Naive thymus-derived CD8-positive, alpha-beta T cell (primary cell): ENCODE data around the gene LMAN2L. TPM values are rescaled to one million over a fixed set of nuclear protein-coding genes. Genes with fewer than 3 reads are reported as not detected.
A peak's percentile ranks its signal among the peaks of the same experiment; 100 is the strongest.

Source experiments
- ATAC-seq, 2 donors: fragments of 150-1000 bp; cut with Tn5 transposase in 1 of 2; sonication (Bioruptor Pico), chemical (Tn5 transposase) in 1 of 2; 1 replicate in 1 of 2; 2 replicates in 1 of 2; pipeline ENCODE4 v1.10.0; 2021; ENCODE audit warnings: mild to moderate bottlenecking in 2 of 2, moderate library complexity in 2 of 2
- POLR2A ChIA-PET: fragments of 350-600 bp; sonication (Branson Sonifier 250); formaldehyde crosslinking; loops from one replicate; lab custom pipeline; 2021; ENCODE audit warnings: antibody characterized with exemption; lab: Charles Lee
- DNase-seq, 10 donors: peaks; one replicate each; pipeline versions ENCODE4 v3.0.0 to v3.0.0-alpha.2; 2020 to 2022
- H3K27ac Mint-ChIP-seq, 10 donors: one replicate each; pipeline ENCODE4 v1.8.0; 2020 to 2022; ENCODE audit warnings: mild to moderate bottlenecking in 10 of 10, mixed read lengths in 10 of 10, moderate library complexity in 4 of 10, inconsistent platforms in 1 of 10
- H3K27me3 Mint-ChIP-seq, 5 donors: one replicate each; pipeline ENCODE4 v1.8.0; 2021 to 2022; ENCODE audit warnings: mixed read lengths in 5 of 5
- H3K36me3 Mint-ChIP-seq, 3 donors: one replicate each; pipeline ENCODE4 v1.8.0; 2020 to 2022; ENCODE audit warnings: mixed read lengths in 3 of 3, mild to moderate bottlenecking in 2 of 3, inconsistent platforms in 1 of 3
- H3K4me1 Mint-ChIP-seq, 4 donors: one replicate each; pipeline ENCODE4 v1.8.0; 2021 to 2022; ENCODE audit warnings: mixed read lengths in 4 of 4
- H3K4me3 Mint-ChIP-seq, 10 donors: one replicate each; pipeline ENCODE4 v1.8.0; 2020 to 2022; ENCODE audit warnings: mild to moderate bottlenecking in 10 of 10, mixed read lengths in 10 of 10, moderate library complexity in 6 of 10, inconsistent platforms in 1 of 10
- H3K9me3 Mint-ChIP-seq, 9 donors: one replicate each; pipeline ENCODE4 v1.8.0; 2020 to 2022; ENCODE audit warnings: mixed read lengths in 9 of 9, mild to moderate bottlenecking in 3 of 9, inconsistent platforms in 1 of 9, moderate library complexity in 1 of 9
- polyA plus RNA-seq, 3 donors: library from polyadenylated mRNA; unstranded; fragments of 300-500 nt; fragmentation: Illumina TruSeq; gene quantifications; one replicate each; pipeline ENCODE4 v1.2.3, GENCODE V29; 2021
- total RNA-seq, 8 experiments: library from RNA in 2 of 8; stranded (reverse) in 2 of 8; gene quantifications; one replicate each; pipeline ENCODE4 v1.2.3 and lab custom pipeline; 2021 to 2026

LMAN2L gene
- total and polyA plus RNA-seq, 5 experiments from 2014 or later, result 7.4 to 21.3 (median 20.9) TPM

- DNase-seq, result no peak
- Mint-ChIP-seq H3K9me3 (no peaks in the 10 kb centered on the region), H3K27ac (no peak overlapping the region), H3K27me3 (no peaks in the 10 kb centered on the region), H3K36me3 (peaks cover 0 to 3% (median 0%) of the 10 kb centered on the region in 3 donors), H3K4me1 (peaks cover 0 to 3% (median 0%) of the 10 kb centered on the region in 4 donors), H3K4me3 (no peak overlapping the region)
- POLR2A ChIA-PET, result no interaction called here
- ATAC-seq, result no peak
Observed at GRCh38 chr2:96698221-96698861, 41.5 kb downstream of the LMAN2L start.

GRCh38 chr2:96697476-96697875 is 42.4 kb downstream of the LMAN2L start:
- DNase-seq (no peak), ATAC-seq (no peak)
- Mint-ChIP-seq H3K9me3 (no peaks in the 10 kb centered on the region), H3K27me3 (no peaks in the 10 kb centered on the region), H3K4me1 (peaks cover 0 to 3% (median 0%) of the 10 kb centered on the region in 4 donors), H3K27ac (no peak overlapping the region), H3K4me3 (no peak overlapping the region), H3K36me3 (peaks cover 0 to 3% (median 0%) of the 10 kb centered on the region in 3 donors)
- POLR2A ChIA-PET, result no interaction called here

GRCh38 chr2:96695602-96696001 is 44.3 kb downstream of the LMAN2L start:
- ATAC-seq, result no peak
- no peak for DNase-seq
- POLR2A ChIA-PET, result no interaction called here
- H3K27me3 Mint-ChIP-seq, result no peaks in the 10 kb centered on the region
- peak overlapping the region in 2 of 10 donors; percentile 17 to 19 for H3K27ac Mint-ChIP-seq
- H3K4me3 Mint-ChIP-seq, result no peak overlapping the region
- H3K36me3 Mint-ChIP-seq, result no peaks in the 10 kb centered on the region
- H3K9me3 Mint-ChIP-seq, result no peaks in the 10 kb centered on the region
- H3K4me1 Mint-ChIP-seq, result peaks cover 0 to 3% (median 0%) of the 10 kb centered on the region in 4 donors

- Mint-ChIP-seq H3K27me3 (no peaks in the 10 kb centered on the region), H3K9me3 (no peaks in the 10 kb centered on the region), H3K4me3 (no peak overlapping the region), H3K4me1 (peaks cover 0 to 3% (median 0%) of the 10 kb centered on the region in 4 donors), H3K27ac (no peak overlapping the region), H3K36me3 (no peaks in the 10 kb centered on the region)
- DNase-seq, result no peak
- POLR2A ChIA-PET, result no interaction called here
- ATAC-seq, result no peak
Observed at GRCh38 chr2:96694816-96695455, 44.9 kb downstream of the LMAN2L start.

GRCh38 chr2:96694279-96694678 is 45.6 kb downstream of the LMAN2L start:
- no peaks in the 10 kb centered on the region for H3K36me3 Mint-ChIP-seq
- peak overlapping the region in 2 of 10 donors; percentile 15 to 67 for H3K27ac Mint-ChIP-seq
- POLR2A ChIA-PET, result no interaction called here
- DNase-seq (no peak), ATAC-seq (no peak)
- H3K27me3 Mint-ChIP-seq, result no peaks in the 10 kb centered on the region
- peaks cover 0 to under 1% (median 0%) of the 10 kb centered on the region in 4 donors for H3K4me1 Mint-ChIP-seq
- H3K9me3 Mint-ChIP-seq, result no peaks in the 10 kb centered on the region
- no peak overlapping the region for H3K4me3 Mint-ChIP-seq

- DNase-seq (no peak), ATAC-seq (no peak)
- no peak overlapping the region for H3K27ac Mint-ChIP-seq
- H3K27me3 Mint-ChIP-seq, result no peaks in the 10 kb centered on the region
- no peaks in the 10 kb centered on the region for H3K4me1 Mint-ChIP-seq
- no peaks in the 10 kb centered on the region for H3K9me3 Mint-ChIP-seq
- H3K36me3 Mint-ChIP-seq, result no peaks in the 10 kb centered on the region
- no peak overlapping the region for H3K4me3 Mint-ChIP-seq
- POLR2A ChIA-PET, result no interaction called here
Observed at GRCh38 chr2:96693286-96694200, 46.3 kb downstream of the LMAN2L start.

GRCh38 chr2:96692094-96692971 is 47.5 kb downstream of the LMAN2L start:
- no peaks in the 10 kb centered on the region for H3K36me3 Mint-ChIP-seq
- H3K27me3 Mint-ChIP-seq, result peaks cover 0 to 2% (median 0%) of the 10 kb centered on the region in 5 donors
- no peak for ATAC-seq
- H3K27ac Mint-ChIP-seq, result peak overlapping the region in 1 of 10 donors; percentile 53
- no peak overlapping the region for H3K4me3 Mint-ChIP-seq
- no peaks in the 10 kb centered on the region for H3K9me3 Mint-ChIP-seq
- POLR2A ChIA-PET, result no interaction called here
- H3K4me1 Mint-ChIP-seq, result no peaks in the 10 kb centered on the region
- no peak for DNase-seq

- DNase-seq (no peak), ATAC-seq (no peak)
- Mint-ChIP-seq H3K9me3 (no peaks in the 10 kb centered on the region), H3K4me1 (no peaks in the 10 kb centered on the region), H3K4me3 (no peak overlapping the region), H3K27ac (no peak overlapping the region), H3K27me3 (peaks cover 0 to 8% (median 4%) of the 10 kb centered on the region in 5 donors), H3K36me3 (no peaks in the 10 kb centered on the region)
- POLR2A ChIA-PET, result interaction anchor here (0.6 kb wide), 1 partner anchor 73 kb away, joined by 3 read pairs; no protein-coding TSS in a partner anchor
Observed at GRCh38 chr2:96691022-96691612, 48.7 kb downstream of the LMAN2L start.

GRCh38 chr2:96690306-96691021 is 49.4 kb downstream of the LMAN2L start:
- Mint-ChIP-seq H3K27ac (no peak overlapping the region), H3K36me3 (no peaks in the 10 kb centered on the region), H3K9me3 (no peaks in the 10 kb centered on the region), H3K27me3 (peaks cover 0 to 8% (median 4%) of the 10 kb centered on the region in 5 donors), H3K4me3 (no peak overlapping the region), H3K4me1 (no peaks in the 10 kb centered on the region)
- ATAC-seq (no peak), DNase-seq (peak in 1 of 10 donors; percentile 14)
- POLR2A ChIA-PET, result interaction anchor here (0.6 kb wide), 1 partner anchor 74 kb away, joined by 3 read pairs; no protein-coding TSS in a partner anchor

GRCh38 chr2:96689431-96689991 is 50.4 kb downstream of the LMAN2L start:
- ATAC-seq (no peak), DNase-seq (no peak)
- Mint-ChIP-seq H3K4me3 (no peak overlapping the region), H3K9me3 (no peaks in the 10 kb centered on the region), H3K4me1 (peaks cover 0 to under 1% (median 0%) of the 10 kb centered on the region in 4 donors), H3K36me3 (no peaks in the 10 kb centered on the region), H3K27me3 (peaks cover 0 to 9% (median 7%) of the 10 kb centered on the region in 5 donors), H3K27ac (no peak overlapping the region)
- POLR2A ChIA-PET, result no interaction called here
